HUES64 (cell line): ENCODE results near the gene UTF1.
A peak's percentile ranks its signal among the peaks of the same experiment; 100 is the strongest.

Experiments
- H3K27ac ChIP-seq: 2 replicates; pipeline ENCODE4 v1.7.0; 2013; ENCODE audit warnings: low read depth, low read length, inconsistent platforms
- H3K27me3 ChIP-seq: 2 replicates; pipeline ENCODE4 v1.6.1; 2013; ENCODE audit warnings: mild to moderate bottlenecking, low read length; ENCODE audit not compliant: insufficient read depth
- H3K36me3 ChIP-seq: 2 replicates; pipeline ENCODE4 v1.6.1; 2013; ENCODE audit warnings: mild to moderate bottlenecking, low read length; ENCODE audit not compliant: insufficient read depth
- H3K4me1 ChIP-seq: 2 replicates; pipeline ENCODE4 v1.6.1; 2013; ENCODE audit warnings: mild to moderate bottlenecking, low read length, moderate library complexity; ENCODE audit not compliant: insufficient read depth
- H3K4me3 ChIP-seq: 2 replicates; pipeline ENCODE4 v1.5.1; 2013; ENCODE audit warnings: mild to moderate bottlenecking, low read length, moderate library complexity
- H3K9ac ChIP-seq: 2 replicates; pipeline ENCODE4 v1.6.1; 2013; ENCODE audit warnings: mild to moderate bottlenecking, low read depth, low read length
- H3K9me3 ChIP-seq: 2 replicates; pipeline ENCODE4 v1.6.1; 2013; ENCODE audit warnings: low read depth, low read length; ENCODE audit not compliant: insufficient read depth
- WGBS: fragments of 150-250, 120-280 bp; methylation state at CpG from one replicate; pipeline ENCODE4 v1.1.7; 2013; ENCODE audit warnings: missing lambda C conversion rate; 5-methylcytosine and 5-hydroxymethylcytosine counted together

Gene UTF1

GRCh38 chr10:133269367-133269766 lies 39.4 kb downstream of the UTF1 start:
- H3K36me3 ChIP-seq = no peaks in the 10 kb centered on the region
- no peaks in the 10 kb centered on the region for H3K27me3 ChIP-seq
- no peak overlapping the region for H3K27ac ChIP-seq
- H3K9me3 ChIP-seq = no peaks in the 10 kb centered on the region
- H3K9ac ChIP-seq = no peak overlapping the region
- 88% methylated on average over 26 of the region's 26 CpGs for WGBS
- H3K4me3 ChIP-seq = no peak overlapping the region
- H3K4me1 ChIP-seq = no peaks in the 10 kb centered on the region

GRCh38 chr10:133270204-133270603 lies 40.2 kb downstream of the UTF1 start:
- Histone ChIP-seq H3K4me3 (no peak overlapping the region), H3K36me3 (no peaks in the 10 kb centered on the region), H3K27ac (no peak overlapping the region), H3K9me3 (no peaks in the 10 kb centered on the region), H3K9ac (no peak overlapping the region), H3K27me3 (no peaks in the 10 kb centered on the region), H3K4me1 (no peaks in the 10 kb centered on the region)
- 90% methylated on average over 20 of the region's 20 CpGs for WGBS

GRCh38 chr10:133270773-133271297 lies 40.8 kb downstream of the UTF1 start:
- no peaks in the 10 kb centered on the region for H3K4me1 ChIP-seq
- no peaks in the 10 kb centered on the region for H3K9me3 ChIP-seq
- no peak overlapping the region for H3K9ac ChIP-seq
- H3K27me3 ChIP-seq = peaks cover 3% of the 10 kb centered on the region
- no peaks in the 10 kb centered on the region for H3K36me3 ChIP-seq
- 94% methylated on average over 19 of the region's 19 CpGs for WGBS
- H3K4me3 ChIP-seq = no peak overlapping the region
- no peak overlapping the region for H3K27ac ChIP-seq

- H3K9ac ChIP-seq = no peak overlapping the region
- H3K27me3 ChIP-seq = peaks cover 12% of the 10 kb centered on the region
- H3K27ac ChIP-seq = no peak overlapping the region
- no peaks in the 10 kb centered on the region for H3K36me3 ChIP-seq
- H3K4me1 ChIP-seq = 0 out of 2 replicates have a peak, but pooled peaks cover 3% of the 10 kb centered on the region
- H3K4me3 ChIP-seq = no peak overlapping the region
- no peaks in the 10 kb centered on the region for H3K9me3 ChIP-seq
- WGBS = 83% methylated on average over 35 of the region's 35 CpGs
Measured at GRCh38 chr10:133271521-133272300, 41.7 kb downstream of the UTF1 start.

GRCh38 chr10:133272301-133272963 lies 42.4 kb downstream of the UTF1 start:
- no peaks in the 10 kb centered on the region for H3K9me3 ChIP-seq
- H3K4me3 ChIP-seq = no peak overlapping the region
- WGBS = 83% methylated on average over 27 of the region's 29 CpGs
- 0 out of 2 replicates have a peak, but pooled peaks cover 3% of the 10 kb centered on the region for H3K4me1 ChIP-seq
- no peak overlapping the region for H3K27ac ChIP-seq
- no peaks in the 10 kb centered on the region for H3K36me3 ChIP-seq
- peaks cover 12% of the 10 kb centered on the region for H3K27me3 ChIP-seq
- H3K9ac ChIP-seq = no peak overlapping the region

- WGBS = 93% methylated on average over 25 of the region's 25 CpGs
- Histone ChIP-seq H3K4me1 (0 out of 2 replicates have a peak, but pooled peaks cover 3% of the 10 kb centered on the region), H3K27ac (no peak overlapping the region), H3K27me3 (peaks cover 12% of the 10 kb centered on the region), H3K4me3 (no peak overlapping the region), H3K9me3 (no peaks in the 10 kb centered on the region), H3K9ac (no peak overlapping the region), H3K36me3 (no peaks in the 10 kb centered on the region)
Measured at GRCh38 chr10:133272964-133273420, 43.0 kb downstream of the UTF1 start.

GRCh38 chr10:133273534-133274143 lies 43.6 kb downstream of the UTF1 start:
- H3K9ac ChIP-seq = no peak overlapping the region
- no peak overlapping the region for H3K4me3 ChIP-seq
- no peaks in the 10 kb centered on the region for H3K36me3 ChIP-seq
- no peaks in the 10 kb centered on the region for H3K9me3 ChIP-seq
- peaks cover 12% of the 10 kb centered on the region for H3K27me3 ChIP-seq
- WGBS = 92% methylated on average over 27 of the region's 28 CpGs
- 0 out of 2 replicates have a peak, but pooled peaks cover 3% of the 10 kb centered on the region for H3K4me1 ChIP-seq
- no peak overlapping the region for H3K27ac ChIP-seq

- 69% methylated on average over 25 of the region's 26 CpGs for WGBS
- no peak overlapping the region for H3K4me3 ChIP-seq
- H3K36me3 ChIP-seq = peaks cover 9% of the 10 kb centered on the region; the same call in 1 of the 2 replicates
- no peak overlapping the region for H3K9ac ChIP-seq
- 0 out of 2 replicates have a peak, but pooled peaks cover 3% of the 10 kb centered on the region for H3K4me1 ChIP-seq
- no peak overlapping the region for H3K27ac ChIP-seq
- H3K9me3 ChIP-seq = no peaks in the 10 kb centered on the region
- peaks cover 12% of the 10 kb centered on the region for H3K27me3 ChIP-seq
Measured at GRCh38 chr10:133274751-133275683, 45.0 kb downstream of the UTF1 start.

- Histone ChIP-seq H3K27ac (no peak overlapping the region), H3K4me3 (no peak overlapping the region; the same call in 1 of the 2 replicates), H3K36me3 (peaks cover 15% of the 10 kb centered on the region; the same call in 1 of the 2 replicates), H3K9me3 (no peaks in the 10 kb centered on the region), H3K4me1 (0 out of 2 replicates have a peak, but pooled peaks cover 3% of the 10 kb centered on the region), H3K9ac (no peak overlapping the region), H3K27me3 (peaks cover 12% of the 10 kb centered on the region)
- 46% methylated on average over 12 of the region's 12 CpGs for WGBS
Measured at GRCh38 chr10:133275684-133276092, 45.7 kb downstream of the UTF1 start.

- no peak overlapping the region for H3K27ac ChIP-seq
- peaks cover 12% of the 10 kb centered on the region for H3K27me3 ChIP-seq
- H3K4me1 ChIP-seq = 0 out of 2 replicates have a peak, but pooled peaks cover 3% of the 10 kb centered on the region
- H3K9me3 ChIP-seq = no peaks in the 10 kb centered on the region
- H3K9ac ChIP-seq = no peak overlapping the region
- peaks cover 15% of the 10 kb centered on the region; the same call in 1 of the 2 replicates for H3K36me3 ChIP-seq
- 51% methylated on average over 6 of the region's 6 CpGs for WGBS
- peak overlapping the region; percentile 53 for H3K4me3 ChIP-seq
Measured at GRCh38 chr10:133276100-133276434, 46.0 kb downstream of the UTF1 start.
